HG03442 (cell line): ENCODE data around the gene ROR1.

Experiments used
- ATAC-seq: cut with Tn5 transposase; IDR thresholded peaks from one replicate; pipeline ENCODE4 v1.9.1; 2021; ENCODE audit warnings: mild to moderate bottlenecking, moderate library complexity; ENCODE audit not compliant: unreplicated experiment

Gene ROR1

DNA sequence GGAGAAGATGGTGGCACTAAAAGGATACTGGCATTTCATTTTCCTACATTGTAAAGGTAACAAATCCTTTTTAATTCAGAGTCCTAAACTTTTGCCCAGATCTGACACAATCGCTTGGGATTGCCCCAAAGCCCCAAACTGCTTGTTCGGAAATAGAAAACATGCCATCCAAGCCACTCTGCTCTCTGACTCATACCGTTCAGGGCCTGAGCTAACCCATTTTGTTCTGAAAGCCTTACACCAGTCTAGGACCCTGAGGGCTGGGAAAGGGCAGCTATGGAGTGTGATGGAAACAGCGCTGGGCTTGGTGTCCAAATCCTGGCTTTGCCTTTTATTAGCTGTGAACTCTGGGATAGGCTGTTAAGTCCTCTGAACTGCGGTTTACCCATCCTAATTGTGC is 270.2 kb downstream of the ROR1 start:
- no peak for ATAC-seq

GRCh38 chr1:64046243-64046642 is 272.4 kb downstream of the ROR1 start:
- no peak for ATAC-seq

- ATAC-seq: no peak
Observed at GRCh38 chr1:64046891-64047290, 273.1 kb downstream of the ROR1 start.

- ATAC-seq: no peak
Observed at GRCh38 chr1:64047549-64047996, 273.8 kb downstream of the ROR1 start.

GRCh38 chr1:64049900-64050540 is 276.2 kb downstream of the ROR1 start:
- no peak for ATAC-seq

DNA sequence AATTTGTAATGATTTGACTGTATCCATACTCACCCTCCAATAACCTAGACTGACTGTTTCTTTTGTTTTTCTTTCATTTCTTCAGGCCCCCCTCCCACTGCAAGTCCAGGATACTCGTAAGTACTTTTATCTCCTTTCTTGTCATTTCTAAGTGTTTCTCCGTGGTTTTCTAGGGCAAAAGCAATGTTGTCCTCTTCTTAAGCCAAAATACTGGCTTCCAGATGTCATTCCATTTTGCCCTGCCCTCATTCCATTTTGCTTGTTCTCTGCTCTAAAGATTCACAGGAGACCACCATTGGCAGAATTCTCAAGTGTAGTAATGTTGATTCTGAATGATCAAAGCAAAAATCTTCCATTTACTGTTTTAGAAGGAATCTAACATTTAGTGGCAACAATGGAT is 276.8 kb downstream of the ROR1 start:
- ATAC-seq: no peak

DNA sequence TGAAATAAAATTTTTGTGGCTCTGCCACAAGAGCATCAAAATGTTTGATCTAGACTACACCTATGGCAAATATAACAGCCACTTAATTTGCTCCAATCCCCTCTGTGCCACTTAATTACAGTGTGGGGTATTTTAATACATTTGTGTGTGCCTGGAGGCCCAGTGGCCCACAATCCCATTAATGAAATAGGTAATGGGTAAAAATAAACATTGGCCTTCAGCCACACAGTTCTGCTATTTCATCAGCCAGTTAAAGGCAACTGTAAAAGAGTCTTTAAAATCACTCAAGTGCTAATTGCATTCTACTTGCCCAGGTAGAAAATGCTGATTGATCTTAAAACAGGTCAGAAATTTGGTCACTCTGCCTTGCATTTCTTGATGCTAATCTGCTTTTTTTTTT is 278.0 kb downstream of the ROR1 start:
- ATAC-seq: no peak

DNA sequence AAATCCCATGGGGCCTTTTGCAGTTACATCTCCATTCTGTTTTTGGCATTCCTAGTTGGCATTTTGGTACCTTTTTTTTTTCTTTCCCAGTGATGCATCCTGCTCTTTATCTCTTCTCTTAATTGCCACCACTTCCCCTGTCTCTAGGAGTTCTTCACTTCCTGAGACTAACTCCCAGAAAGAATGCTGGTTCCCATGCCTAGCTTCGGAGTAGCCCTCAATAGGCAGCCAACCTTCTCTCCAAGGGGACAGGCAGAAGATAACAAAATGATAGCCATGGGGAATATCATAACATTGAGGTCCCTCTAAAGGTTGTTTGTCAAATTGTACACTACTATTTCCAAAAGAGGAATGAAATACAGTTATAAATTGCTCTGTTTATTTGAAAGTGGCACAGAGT is 279.0 kb downstream of the ROR1 start:
- ATAC-seq: no peak

DNA sequence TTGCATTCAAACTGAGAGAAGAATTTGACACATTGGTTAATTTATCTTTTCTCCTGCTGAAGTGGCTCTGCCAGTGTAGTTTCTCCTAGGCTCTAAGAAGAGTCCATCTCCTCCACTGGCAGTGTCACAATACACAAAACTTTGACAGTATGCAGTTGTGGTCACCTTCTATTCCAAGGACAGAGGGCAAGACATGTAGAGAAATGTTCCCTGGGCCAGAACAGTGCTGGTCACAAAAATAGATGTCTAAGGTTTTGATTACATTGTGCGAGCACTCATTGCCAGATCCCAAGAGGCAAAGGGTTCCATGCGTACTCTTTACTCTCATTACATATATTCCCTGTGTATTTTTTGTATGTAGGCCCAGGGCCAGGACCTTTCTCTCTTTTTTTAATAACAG is 281.5 kb downstream of the ROR1 start:
- no peak for ATAC-seq

DNA sequence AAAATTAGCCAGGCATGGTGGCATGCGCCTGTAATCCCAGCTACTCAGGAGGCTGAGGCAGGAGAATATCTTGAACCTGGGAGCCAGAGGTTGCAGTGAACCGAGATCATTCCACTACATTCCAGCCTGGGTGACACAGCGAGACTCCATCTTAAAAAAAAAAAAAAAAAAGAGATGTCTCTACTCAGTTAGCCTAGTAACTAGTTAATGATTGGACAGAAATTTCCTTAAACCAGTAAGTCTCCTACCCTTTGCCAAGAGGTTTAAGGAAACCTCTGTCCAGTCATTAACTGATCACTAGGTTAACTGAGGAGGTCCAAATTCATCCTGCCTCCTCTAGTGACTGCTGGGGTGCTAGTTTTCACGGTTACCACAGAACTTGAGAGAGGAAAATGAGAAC is 285.7 kb downstream of the ROR1 start:
- ATAC-seq: no peak

DNA sequence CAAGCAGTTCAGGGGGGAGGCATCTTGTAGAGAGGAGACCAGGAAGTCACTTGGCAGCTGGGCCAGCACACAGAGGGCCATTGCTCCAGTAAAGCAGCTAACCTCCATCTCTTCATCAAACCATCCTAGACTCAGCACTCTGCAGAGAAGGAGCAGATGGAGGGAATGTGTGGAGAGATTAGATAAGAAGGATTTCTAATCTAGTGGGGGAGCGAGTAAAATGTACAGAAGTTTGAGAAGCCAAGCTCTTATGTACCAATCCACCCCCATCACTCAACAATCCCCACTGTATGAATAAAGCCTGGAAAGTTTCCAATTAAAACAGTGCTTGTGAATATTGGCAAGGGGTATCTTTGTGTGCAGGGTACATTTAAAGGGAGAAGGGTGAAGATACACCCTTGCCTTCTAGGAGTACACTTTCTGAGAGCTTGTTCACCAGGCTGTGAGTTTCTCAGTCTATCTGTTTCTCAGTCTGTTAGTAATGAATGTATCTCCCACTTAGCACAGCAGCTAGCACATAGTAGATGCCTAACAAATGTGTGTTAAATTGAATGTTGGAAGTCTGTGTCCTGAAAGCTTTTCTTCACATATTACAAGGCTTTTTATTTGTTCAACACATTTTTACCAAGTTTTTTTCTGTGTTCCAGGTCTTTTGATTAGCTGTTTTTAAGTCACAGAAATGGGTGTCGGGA is 286.9 kb downstream of the ROR1 start:
- ATAC-seq: no peak

- ATAC-seq: no peak
Observed at GRCh38 chr1:64061430-64062104, 287.8 kb downstream of the ROR1 start.

DNA sequence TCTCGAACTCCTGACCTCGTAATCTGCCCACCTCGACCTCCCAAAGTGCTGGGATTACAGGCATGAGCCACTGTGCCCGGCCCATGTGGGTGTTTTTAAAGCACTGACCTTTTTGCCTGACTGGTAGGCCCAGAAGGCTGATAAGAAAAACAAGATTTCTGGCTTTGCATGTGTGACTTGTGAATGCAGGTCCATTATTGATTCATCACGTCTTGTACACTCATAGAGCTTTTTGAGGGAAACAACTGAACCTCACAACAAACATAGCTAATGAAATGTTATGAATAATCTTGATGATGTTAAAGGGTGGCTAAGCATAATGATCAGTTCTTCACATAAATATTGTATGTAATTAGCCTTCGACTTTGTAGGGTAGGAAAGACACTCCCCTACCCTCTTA is 288.7 kb downstream of the ROR1 start:
- no peak for ATAC-seq

GRCh38 chr1:64062941-64063581 is 289.2 kb downstream of the ROR1 start:
- no peak for ATAC-seq

- no peak for ATAC-seq
Observed at GRCh38 chr1:64065571-64065970, 291.8 kb downstream of the ROR1 start.

GRCh38 chr1:64072089-64072793 is 298.4 kb downstream of the ROR1 start:
- no peak for ATAC-seq

DNA sequence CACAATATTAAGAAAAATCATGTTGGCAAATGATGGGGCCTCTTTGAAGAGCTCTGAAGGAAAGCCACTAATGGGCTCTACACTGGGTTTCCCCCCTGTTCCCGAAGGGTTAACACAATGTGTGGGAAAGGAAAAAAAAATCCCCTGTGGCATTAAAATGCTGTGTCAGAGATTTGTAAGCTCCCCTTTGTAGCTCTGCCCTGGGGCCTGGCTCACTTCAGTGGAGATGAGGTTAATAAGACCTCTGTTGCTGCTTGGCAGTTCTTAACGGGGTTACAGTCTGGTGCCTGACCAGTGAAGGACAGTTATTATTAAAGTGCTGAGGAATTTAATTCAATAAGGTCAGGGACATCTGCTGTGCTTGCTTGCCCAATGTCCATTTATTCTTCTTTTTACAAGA is 299.9 kb downstream of the ROR1 start:
- no peak for ATAC-seq

- no peak for ATAC-seq
Observed at GRCh38 chr1:64074767-64075166, 300.9 kb downstream of the ROR1 start.

GRCh38 chr1:64077281-64077940 is 303.6 kb downstream of the ROR1 start:
- no peak for ATAC-seq

- no peak for ATAC-seq
Observed at GRCh38 chr1:64080941-64081562, 307.2 kb downstream of the ROR1 start.
